GM19372 (cell line): ENCODE results near the gene MRM2.

Experiments used
- ATAC-seq: cut with Tn5 transposase; IDR thresholded peaks from one replicate; pipeline ENCODE4 v1.9.1; 2021; ENCODE audit warnings: mild to moderate bottlenecking, low read depth, moderate library complexity; ENCODE audit not compliant: unreplicated experiment

MRM2 gene

GRCh38 chr7:2193575-2194305 is 48.3 kb downstream of the MRM2 start:
- ATAC-seq, result no peak

GRCh38 chr7:2192831-2193534 is 49.0 kb downstream of the MRM2 start:
- no peak for ATAC-seq

GRCh38 chr7:2191016-2191415 is 51.0 kb downstream of the MRM2 start:
- ATAC-seq, result no peak

- ATAC-seq, result no peak
These were observed 51.5 kb downstream of the MRM2 start for GRCh38 chr7:2190531-2190930.

GRCh38 chr7:2186166-2186565 is 55.8 kb downstream of the MRM2 start:
- no peak for ATAC-seq

- no peak for ATAC-seq
These were observed 56.3 kb downstream of the MRM2 start for GRCh38 chr7:2185715-2186114.
